GM18511 (cell line): Measurements from ENCODE around the gene PRRC2A.

Experiments used
- ATAC-seq: cut with Tn5 transposase; IDR thresholded peaks from one replicate; pipeline ENCODE4 v1.9.1; 2021; ENCODE audit warnings: mild to moderate bottlenecking, moderate library complexity; ENCODE audit not compliant: unreplicated experiment

PRRC2A gene

DNA sequence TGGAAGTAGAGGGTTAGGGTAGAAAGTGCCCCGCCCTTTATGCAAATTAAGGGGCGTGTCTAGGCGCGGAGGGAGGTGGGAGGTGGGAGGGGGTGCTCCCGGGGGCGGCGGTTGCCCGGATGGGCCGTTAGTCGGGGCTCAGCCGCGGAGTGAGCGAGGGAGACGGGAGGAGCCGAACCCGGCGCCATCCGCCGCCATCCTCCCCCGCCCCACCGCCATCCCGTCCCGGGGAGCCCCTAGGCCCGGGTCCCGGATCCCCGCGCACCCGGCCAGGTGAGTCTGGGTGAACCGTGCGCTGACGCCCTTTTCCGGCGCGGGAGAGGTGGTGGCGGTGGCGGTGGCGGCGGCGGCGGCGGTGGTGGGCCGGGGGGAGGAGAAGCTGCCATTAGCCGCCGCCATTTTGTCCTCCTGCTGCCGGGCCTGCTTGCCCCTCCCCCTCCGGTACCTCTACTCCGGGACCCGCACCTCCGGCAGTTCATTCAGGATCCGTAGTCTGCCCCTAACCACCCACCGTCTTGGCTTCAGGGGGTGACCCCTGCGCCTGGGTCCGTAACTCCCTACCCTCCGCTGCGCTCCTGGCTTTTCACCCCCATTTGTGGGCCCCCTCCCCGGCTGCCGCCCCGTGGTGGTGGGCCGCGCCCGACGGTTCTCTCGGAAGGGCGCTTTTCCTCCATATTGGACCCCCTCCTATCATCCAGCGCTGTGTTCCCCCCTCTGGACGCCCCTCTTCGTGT is at the start of gene PRRC2A:
Gene PRRC2A, plus strand, starts transcription at position 130 of the 734 bp plus-strand sequence. CDS start 2,075 bp downstream, outside the sequence.
- ATAC-seq: peak; percentile 43

DNA sequence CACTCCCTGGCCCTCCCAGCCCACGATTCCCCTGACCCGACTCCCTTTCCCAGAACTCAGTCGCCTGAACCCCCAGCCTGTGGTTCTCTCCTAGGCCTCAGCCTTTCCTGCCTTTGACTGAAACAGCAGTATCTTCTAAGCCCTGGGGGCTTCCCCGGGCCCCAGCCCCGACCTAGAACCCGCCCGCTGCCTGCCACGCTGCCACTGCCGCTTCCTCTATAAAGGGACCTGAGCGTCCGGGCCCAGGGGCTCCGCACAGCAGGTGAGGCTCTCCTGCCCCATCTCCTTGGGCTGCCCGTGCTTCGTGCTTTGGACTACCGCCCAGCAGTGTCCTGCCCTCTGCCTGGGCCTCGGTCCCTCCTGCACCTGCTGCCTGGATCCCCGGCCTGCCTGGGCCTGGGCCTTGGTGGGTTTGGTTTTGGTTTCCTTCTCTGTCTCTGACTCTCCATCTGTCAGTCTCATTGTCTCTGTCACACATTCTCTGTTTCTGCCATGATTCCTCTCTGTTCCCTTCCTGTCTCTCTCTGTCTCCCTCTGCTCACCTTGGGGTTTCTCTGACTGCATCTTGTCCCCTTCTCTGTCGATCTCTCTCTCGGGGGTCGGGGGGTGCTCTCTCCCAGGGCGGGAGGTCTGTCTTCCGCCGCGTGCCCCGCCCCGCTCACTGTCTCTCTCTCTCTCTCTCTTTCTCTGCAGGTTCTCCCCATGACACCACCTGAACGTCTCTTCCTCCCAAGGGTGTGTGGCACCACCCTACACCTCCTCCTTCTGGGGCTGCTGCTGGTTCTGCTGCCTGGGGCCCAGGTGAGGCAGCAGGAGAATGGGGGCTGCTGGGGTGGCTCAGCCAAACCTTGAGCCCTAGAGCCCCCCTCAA is 48.2 kb upstream of the PRRC2A start, which contains the start of gene LTA:
Gene LTA, plus strand, starts transcription at position 249 of the 871 bp plus-strand sequence. Its CDS starts 454 bp downstream, at position 703.
- ATAC-seq: peak; percentile 43

DNA sequence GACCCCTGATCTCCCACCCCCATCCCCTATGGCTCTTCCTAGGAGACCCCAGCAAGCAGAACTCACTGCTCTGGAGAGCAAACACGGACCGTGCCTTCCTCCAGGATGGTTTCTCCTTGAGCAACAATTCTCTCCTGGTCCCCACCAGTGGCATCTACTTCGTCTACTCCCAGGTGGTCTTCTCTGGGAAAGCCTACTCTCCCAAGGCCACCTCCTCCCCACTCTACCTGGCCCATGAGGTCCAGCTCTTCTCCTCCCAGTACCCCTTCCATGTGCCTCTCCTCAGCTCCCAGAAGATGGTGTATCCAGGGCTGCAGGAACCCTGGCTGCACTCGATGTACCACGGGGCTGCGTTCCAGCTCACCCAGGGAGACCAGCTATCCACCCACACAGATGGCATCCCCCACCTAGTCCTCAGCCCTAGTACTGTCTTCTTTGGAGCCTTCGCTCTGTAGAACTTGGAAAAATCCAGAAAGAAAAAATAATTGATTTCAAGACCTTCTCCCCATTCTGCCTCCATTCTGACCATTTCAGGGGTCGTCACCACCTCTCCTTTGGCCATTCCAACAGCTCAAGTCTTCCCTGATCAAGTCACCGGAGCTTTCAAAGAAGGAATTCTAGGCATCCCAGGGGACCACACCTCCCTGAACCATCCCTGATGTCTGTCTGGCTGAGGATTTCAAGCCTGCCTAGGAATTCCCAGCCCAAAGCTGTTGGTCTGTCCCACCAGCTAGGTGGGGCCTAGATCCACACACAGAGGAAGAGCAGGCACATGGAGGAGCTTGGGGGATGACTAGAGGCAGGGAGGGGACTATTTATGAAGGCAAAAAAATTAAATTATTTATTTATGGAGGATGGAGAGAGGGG is 47.0 kb upstream of the PRRC2A start:
- no peak for ATAC-seq

DNA sequence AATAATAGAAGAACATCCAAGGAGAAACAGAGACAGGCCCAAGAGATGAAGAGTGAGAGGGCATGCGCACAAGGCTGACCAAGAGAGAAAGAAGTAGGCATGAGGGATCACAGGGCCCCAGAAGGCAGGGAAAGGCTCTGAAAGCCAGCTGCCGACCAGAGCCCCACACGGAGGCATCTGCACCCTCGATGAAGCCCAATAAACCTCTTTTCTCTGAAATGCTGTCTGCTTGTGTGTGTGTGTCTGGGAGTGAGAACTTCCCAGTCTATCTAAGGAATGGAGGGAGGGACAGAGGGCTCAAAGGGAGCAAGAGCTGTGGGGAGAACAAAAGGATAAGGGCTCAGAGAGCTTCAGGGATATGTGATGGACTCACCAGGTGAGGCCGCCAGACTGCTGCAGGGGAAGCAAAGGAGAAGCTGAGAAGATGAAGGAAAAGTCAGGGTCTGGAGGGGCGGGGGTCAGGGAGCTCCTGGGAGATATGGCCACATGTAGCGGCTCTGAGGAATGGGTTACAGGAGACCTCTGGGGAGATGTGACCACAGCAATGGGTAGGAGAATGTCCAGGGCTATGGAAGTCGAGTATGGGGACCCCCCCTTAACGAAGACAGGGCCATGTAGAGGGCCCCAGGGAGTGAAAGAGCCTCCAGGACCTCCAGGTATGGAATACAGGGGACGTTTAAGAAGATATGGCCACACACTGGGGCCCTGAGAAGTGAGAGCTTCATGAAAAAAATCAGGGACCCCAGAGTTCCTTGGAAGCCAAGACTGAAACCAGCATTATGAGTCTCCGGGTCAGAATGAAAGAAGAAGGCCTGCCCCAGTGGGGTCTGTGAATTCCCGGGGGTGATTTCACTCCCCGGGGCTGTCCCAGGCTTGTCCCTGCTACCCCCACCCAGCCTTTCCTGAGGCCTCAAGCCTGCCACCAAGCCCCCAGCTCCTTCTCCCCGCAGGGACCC is 46.1 kb upstream of the PRRC2A start:
- ATAC-seq: no peak

DNA sequence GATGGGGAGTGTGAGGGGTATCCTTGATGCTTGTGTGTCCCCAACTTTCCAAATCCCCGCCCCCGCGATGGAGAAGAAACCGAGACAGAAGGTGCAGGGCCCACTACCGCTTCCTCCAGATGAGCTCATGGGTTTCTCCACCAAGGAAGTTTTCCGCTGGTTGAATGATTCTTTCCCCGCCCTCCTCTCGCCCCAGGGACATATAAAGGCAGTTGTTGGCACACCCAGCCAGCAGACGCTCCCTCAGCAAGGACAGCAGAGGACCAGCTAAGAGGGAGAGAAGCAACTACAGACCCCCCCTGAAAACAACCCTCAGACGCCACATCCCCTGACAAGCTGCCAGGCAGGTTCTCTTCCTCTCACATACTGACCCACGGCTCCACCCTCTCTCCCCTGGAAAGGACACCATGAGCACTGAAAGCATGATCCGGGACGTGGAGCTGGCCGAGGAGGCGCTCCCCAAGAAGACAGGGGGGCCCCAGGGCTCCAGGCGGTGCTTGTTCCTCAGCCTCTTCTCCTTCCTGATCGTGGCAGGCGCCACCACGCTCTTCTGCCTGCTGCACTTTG is 45.1 kb upstream of the PRRC2A start, which contains the start of gene TNF:
Gene TNF, plus strand, starts transcription at position 231 of the 567 bp plus-strand sequence. Its CDS starts 177 bp downstream, at position 408.
- no peak for ATAC-seq

DNA sequence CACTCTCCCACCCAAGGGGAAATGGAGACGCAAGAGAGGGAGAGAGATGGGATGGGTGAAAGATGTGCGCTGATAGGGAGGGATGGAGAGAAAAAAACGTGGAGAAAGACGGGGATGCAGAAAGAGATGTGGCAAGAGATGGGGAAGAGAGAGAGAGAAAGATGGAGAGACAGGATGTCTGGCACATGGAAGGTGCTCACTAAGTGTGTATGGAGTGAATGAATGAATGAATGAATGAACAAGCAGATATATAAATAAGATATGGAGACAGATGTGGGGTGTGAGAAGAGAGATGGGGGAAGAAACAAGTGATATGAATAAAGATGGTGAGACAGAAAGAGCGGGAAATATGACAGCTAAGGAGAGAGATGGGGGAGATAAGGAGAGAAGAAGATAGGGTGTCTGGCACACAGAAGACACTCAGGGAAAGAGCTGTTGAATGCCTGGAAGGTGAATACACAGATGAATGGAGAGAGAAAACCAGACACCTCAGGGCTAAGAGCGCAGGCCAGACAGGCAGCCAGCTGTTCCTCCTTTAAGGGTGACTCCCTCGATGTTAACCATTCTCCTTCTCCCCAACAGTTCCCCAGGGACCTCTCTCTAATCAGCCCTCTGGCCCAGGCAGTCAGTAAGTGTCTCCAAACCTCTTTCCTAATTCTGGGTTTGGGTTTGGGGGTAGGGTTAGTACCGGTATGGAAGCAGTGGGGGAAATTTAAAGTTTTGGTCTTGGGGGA is 44.4 kb upstream of the PRRC2A start:
- no peak for ATAC-seq

DNA sequence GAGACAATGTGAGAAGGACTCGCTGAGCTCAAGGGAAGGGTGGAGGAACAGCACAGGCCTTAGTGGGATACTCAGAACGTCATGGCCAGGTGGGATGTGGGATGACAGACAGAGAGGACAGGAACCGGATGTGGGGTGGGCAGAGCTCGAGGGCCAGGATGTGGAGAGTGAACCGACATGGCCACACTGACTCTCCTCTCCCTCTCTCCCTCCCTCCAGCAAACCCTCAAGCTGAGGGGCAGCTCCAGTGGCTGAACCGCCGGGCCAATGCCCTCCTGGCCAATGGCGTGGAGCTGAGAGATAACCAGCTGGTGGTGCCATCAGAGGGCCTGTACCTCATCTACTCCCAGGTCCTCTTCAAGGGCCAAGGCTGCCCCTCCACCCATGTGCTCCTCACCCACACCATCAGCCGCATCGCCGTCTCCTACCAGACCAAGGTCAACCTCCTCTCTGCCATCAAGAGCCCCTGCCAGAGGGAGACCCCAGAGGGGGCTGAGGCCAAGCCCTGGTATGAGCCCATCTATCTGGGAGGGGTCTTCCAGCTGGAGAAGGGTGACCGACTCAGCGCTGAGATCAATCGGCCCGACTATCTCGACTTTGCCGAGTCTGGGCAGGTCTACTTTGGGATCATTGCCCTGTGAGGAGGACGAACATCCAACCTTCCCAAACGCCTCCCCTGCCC is 43.5 kb upstream of the PRRC2A start:
- no peak for ATAC-seq

DNA sequence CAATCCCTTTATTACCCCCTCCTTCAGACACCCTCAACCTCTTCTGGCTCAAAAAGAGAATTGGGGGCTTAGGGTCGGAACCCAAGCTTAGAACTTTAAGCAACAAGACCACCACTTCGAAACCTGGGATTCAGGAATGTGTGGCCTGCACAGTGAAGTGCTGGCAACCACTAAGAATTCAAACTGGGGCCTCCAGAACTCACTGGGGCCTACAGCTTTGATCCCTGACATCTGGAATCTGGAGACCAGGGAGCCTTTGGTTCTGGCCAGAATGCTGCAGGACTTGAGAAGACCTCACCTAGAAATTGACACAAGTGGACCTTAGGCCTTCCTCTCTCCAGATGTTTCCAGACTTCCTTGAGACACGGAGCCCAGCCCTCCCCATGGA is 42.9 kb upstream of the PRRC2A start:
- no peak for ATAC-seq

DNA sequence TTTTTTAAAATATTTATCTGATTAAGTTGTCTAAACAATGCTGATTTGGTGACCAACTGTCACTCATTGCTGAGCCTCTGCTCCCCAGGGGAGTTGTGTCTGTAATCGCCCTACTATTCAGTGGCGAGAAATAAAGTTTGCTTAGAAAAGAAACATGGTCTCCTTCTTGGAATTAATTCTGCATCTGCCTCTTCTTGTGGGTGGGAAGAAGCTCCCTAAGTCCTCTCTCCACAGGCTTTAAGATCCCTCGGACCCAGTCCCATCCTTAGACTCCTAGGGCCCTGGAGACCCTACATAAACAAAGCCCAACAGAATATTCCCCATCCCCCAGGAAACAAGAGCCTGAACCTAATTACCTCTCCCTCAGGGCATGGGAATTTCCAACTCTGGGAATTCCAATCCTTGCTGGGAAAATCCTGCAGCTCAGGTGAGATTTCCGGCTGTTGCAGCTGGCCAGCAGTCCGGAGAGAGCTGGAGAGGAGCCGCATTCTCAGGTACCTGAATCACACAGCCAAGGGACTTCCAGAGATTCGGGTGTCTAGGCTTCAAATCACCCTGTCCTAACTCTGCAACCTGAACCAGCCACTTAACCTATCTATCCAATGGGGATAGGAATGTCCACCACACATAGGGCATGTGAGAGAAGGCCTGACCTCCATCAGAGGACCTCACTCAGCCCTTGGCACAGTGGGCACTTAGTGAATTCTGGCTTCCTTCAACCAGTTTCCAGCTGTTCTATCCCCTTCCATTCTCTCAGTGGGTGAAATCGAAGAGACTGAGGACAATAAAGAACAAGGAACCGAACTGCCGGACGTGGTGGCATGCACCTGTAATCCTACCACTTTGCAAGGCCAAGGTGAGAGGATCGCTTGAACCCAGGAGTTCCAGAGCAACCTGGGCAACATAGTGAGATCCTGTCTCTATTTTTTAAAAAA is 42.1 kb upstream of the PRRC2A start:
- no peak for ATAC-seq

DNA sequence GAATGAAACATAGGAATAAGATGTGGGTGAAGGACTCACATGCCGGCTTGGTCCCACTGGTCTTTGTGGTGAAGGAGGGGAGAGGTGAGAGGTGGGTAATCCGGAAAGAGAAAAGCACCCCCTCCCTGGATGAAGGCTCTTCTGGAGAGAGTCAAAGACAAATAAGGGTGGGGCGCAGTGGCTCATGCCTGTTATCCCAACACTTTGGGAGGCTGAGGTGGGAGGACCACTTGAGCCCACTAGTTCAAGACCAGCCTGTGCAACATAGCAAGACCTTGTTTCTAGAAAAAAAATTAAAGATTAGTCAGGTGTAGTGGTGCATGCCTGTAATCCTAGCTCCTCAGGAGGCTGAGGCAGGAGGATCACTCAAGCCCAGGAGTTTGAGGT is 41.4 kb upstream of the PRRC2A start:
- ATAC-seq: no peak

DNA sequence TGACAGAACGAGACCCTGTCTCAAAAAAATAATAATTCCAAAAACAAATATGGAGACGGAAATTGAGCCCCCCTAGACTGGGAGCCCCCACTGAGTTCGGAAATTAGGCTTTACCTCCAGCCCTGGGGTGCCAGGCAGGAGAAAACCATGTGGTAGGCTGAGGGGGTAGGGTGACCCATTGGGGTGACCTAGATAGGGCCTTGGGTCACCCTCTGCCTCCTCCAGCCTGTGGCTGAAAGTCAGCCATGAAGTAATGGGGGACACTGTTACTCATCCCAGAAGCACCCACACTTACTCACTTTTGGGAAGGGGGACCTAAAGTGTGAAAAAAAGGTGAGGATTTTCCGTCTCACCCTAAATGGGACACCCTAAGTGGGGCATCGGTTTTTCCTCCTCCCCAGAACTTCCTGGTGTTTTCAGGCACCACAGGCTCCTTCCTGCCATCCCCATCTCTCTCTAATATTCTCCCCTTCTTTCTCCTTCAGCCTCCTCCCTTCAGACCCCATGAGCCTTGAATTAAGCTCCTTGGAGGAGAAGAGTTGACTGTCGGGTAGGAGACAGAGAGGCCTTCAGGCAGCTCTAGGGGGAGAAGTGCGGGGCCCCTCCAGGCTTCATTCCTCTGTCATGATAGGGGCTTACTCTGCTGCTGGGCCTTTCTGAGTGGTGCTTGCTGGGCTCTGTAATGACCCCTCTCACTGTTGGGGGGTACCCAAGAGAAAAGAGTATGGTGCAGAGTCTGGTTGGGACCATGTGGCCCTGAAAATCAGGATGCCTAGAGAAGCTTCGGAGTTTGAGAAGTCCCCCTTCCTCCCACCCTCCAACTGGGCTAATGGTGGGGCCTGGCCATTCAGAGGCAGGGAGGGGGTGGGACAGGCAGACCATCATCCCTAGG is 40.7 kb upstream of the PRRC2A start:
- no peak for ATAC-seq

DNA sequence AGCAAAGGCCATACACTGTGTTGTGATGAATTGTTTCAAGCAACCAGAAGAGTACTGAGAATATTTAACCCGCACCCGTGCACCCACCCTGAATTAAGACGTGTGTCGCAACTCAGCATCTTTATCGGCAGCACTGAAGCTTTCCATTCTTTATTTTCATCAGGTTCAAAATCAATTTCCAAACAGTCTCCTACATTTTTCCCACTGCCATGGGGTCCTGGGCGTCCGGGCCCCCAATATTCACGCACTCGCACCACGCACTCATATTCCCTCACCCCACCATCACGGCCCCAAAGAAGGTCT is 40.1 kb upstream of the PRRC2A start:
- ATAC-seq: no peak

DNA sequence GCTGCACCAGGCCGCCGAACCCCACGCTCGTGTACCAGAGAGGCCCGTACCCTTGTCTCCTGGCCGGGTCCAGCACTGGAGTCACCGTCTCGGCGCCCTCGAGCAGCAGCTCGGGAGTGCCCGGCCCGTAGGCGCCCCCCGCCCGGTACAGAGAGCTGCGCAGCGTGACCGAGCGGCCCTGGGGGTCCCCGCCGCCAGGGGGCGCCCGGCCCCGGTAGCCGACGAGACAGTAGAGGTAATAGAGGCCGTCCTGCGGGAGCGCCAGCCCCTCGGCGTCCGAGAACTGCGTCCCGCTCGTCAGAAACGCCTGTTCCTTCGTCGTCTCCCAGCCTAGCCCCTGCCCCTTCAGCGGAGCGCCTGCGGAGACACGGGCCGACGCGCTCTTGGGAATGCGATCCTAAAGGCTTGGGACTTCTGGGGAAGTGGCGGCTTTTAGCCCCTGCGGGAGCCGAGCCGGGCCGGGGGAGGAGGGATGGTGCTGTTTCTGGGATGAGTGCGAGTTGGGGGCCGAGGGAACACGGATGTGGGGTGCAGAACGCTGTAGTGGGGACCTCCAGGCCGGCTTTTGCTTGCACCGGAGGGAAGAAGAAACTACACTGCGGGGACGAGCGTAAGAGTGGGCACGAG is 39.6 kb upstream of the PRRC2A start:
- peak; percentile 79 for ATAC-seq

DNA sequence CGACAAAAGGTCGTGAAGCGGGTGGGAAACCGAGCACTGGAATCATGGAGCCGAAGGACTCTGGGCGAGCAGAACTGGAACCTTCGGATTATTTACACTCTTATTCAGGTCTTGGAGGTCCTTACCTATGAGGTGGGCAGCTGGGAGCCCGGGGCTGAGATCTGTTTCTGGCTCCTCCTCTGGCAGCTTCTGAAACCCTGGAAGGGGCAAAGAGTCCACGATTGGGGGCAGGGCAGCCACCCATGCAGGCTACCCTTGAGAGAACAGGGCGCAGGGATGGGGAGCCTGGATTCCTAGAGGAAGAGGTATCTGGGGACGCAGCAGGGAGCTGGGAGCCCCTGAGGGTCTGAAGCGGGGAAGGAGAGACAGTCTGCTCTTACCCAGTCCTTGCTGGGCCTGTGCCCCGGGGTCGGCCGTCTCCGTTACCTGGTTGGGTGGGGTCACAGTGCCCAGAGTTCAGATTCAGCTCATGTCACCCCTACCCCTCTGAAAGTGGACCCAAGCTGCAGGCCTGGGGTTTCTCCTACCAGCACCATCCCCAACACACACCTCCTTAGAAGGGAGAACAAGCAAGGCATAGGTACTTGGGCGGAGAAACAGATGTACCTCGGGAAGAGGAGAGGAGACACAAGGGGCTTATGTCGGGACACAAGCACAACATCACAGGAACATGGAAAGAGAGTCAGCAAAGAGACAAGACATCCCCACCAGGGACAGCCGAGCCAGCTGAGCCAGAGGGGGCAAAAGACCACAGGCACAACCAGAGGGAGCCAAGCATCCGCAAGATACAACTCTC is 38.9 kb upstream of the PRRC2A start:
- no peak for ATAC-seq

DNA sequence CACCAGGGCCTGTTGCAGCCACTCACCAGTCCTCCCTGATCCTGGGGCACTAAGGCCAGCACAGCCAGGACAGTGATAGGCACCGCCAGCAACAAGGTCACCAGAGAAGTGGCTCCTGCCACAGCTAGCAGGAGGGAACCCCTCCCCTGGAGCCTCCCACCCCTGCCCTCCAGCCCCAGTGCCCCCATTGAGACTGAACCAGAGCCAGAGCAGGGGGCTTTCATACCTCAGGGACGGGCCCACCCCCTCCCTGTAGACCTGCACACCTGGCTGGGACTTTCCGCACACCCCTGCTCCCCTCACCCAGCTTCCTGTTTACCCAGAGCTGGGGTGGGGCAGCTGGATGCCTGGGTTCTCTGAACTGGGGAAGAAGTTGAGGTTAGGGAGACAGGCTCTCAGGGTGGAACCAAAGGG is 38.3 kb upstream of the PRRC2A start, which contains the start of gene LTB:
Gene LTB, minus strand, starts transcription at position 195 of the 414 bp plus-strand sequence. Its CDS starts 7 bp downstream, at position 188.
- no peak for ATAC-seq
